Upper lobe of left lung (tissue), 4 donors: ENCODE measurements around the gene POU2F2.

Experiments used
- CTCF ChIP-seq, 6 experiments: fragments of 450-650 bp in 4 of 6; fragments of 200-600 bp in 2 of 6; sonication (generic) in 2 of 6; IDR thresholded peaks; one replicate each; pipeline ENCODE4 v1.5.1; 2016 to 2019; ENCODE audit warnings: antibody characterized with exemption in 6 of 6
- EP300 ChIP-seq, 4 donors: sonication (generic); formaldehyde crosslinking; IDR thresholded peaks; one replicate each; pipeline ENCODE4 v1.5.1; 2017; ENCODE audit warnings: antibody characterized with exemption in 4 of 4, control low read depth in 2 of 4
- POLR2A ChIP-seq, 4 donors: fragments of 450-650 bp; IDR thresholded peaks; one replicate each; pipeline ENCODE4 v1.5.1; 2016 to 2017; ENCODE audit warnings: antibody characterized with exemption in 4 of 4, mild to moderate bottlenecking in 2 of 4
- POLR2AphosphoS5 ChIP-seq, 2 donors: sonication (generic); formaldehyde crosslinking; IDR thresholded peaks; one replicate each; pipeline ENCODE4 v1.5.1; 2017; ENCODE audit warnings: antibody characterized with exemption in 2 of 2

- no peak for TF ChIP-seq POLR2AphosphoS5 (IDR thresholded peaks at IDR 0.05)
- TF ChIP-seq CTCF (IDR thresholded peaks at IDR 0.05) = no peak
- no peak for TF ChIP-seq EP300 (IDR thresholded peaks at IDR 0.05)
- TF ChIP-seq POLR2A (IDR thresholded peaks at IDR 0.05) = no peak
Measured at GRCh38 chr19:42153672-42154433, 21.6 kb upstream of the POU2F2 start.
